Astrocyte (in vitro differentiated cells and primary cell): Measurements from ENCODE around the gene NOL4L.

ENCODE experiments used
- CTCF ChIP-seq: IDR thresholded peaks from 2 replicates; pipeline ENCODE4 v1.5.1; 2011; ENCODE audit warnings: low read depth, mild to moderate bottlenecking, inconsistent platforms, low read length, moderate library complexity; ENCODE audit not compliant: insufficient read depth
- EZH2 ChIP-seq: IDR thresholded peaks from 2 replicates; pipeline ENCODE4 v1.6.1; 2012; ENCODE audit warnings: mild to moderate bottlenecking, low read length, inconsistent platforms; ENCODE audit not compliant: insufficient read depth

GRCh38 chr20:32609111-32609773, 24.1 kb upstream of the NOL4L start:
- TF ChIP-seq EZH2, result no peak
- no peak for TF ChIP-seq CTCF
